Endothelial cell of umbilical vein (primary cell): ENCODE data around the gene B3GALNT1.

Experiments used
- CTCF ChIP-seq, 2 donors: IDR thresholded peaks; 1 replicate in 1 of 2; 2 replicates in 1 of 2; pipeline ENCODE4 v1.5.1; 2011; ENCODE audit warnings: low read length in 2 of 2, mild to moderate bottlenecking in 2 of 2, moderate library complexity in 2 of 2, control low read depth in 1 of 2, inconsistent platforms in 1 of 2, low read depth in 1 of 2; ENCODE audit not compliant: insufficient read depth in 1 of 2; ENCODE audit errors: extremely low read depth in 1 of 2
- MAX ChIP-seq: IDR thresholded peaks from 2 replicates; pipeline ENCODE4 v1.6.1; 2011; ENCODE audit not compliant: insufficient read depth, insufficient read length
- POLR2A ChIP-seq: IDR thresholded peaks from 2 replicates; pipeline ENCODE4 v1.6.1; 2012; ENCODE audit warnings: low read depth, mild to moderate bottlenecking, control low read depth, low read length

- no peak for TF ChIP-seq CTCF (IDR thresholded peaks at IDR 0.05; ENCODE audit: extremely low read depth in 1 of 2, insufficient read depth in 1 of 2, low read depth in 1 of 2, low read length in 2 of 2)
- TF ChIP-seq MAX, result no peak
- TF ChIP-seq POLR2A, result no peak
Observed at GRCh38 chr3:161132391-161132790, 27.2 kb upstream of the B3GALNT1 start.
